Measurements from ENCODE around the gene EPB41L4B.
"Not testable (repeated sequence)": the region's sequence is repeated elsewhere in the genome, so short reads cannot be mapped to it uniquely, and the experiment has no call there.

Gene EPB41L4B

GRCh38 chr9:109286571-109286977, 34.3 kb downstream of the EPB41L4B start:
- TF ChIP-seq CTCF (IDR thresholded peaks at IDR 0.05; ENCODE audit: insufficient read depth, missing control alignments): no peak
- FAIRE-seq (no peak), DNase-seq (ENCODE audit: insufficient read length, low spot score) (no peak)

- not testable (repeated sequence) for FAIRE-seq; DNase-seq (ENCODE audit: insufficient read length, low spot score)
These were observed 37.2 kb downstream of the EPB41L4B start for GRCh38 chr9:109283672-109284071.

GRCh38 chr9:109283012-109283411, 37.8 kb downstream of the EPB41L4B start:
- no peak for TF ChIP-seq CTCF (IDR thresholded peaks at IDR 0.05; ENCODE audit: insufficient read depth, missing control alignments)
- no peak for DNase-seq (ENCODE audit: insufficient read length, low spot score)
- no peak for FAIRE-seq

GRCh38 chr9:109282302-109282701, 38.6 kb downstream of the EPB41L4B start:
- DNase-seq (ENCODE audit: insufficient read length, low spot score) (no peak), FAIRE-seq (no peak)

GRCh38 chr9:109281518-109281917, 39.3 kb downstream of the EPB41L4B start:
- no peak for TF ChIP-seq CTCF (IDR thresholded peaks at IDR 0.05; ENCODE audit: insufficient read depth, missing control alignments)
- DNase-seq (ENCODE audit: insufficient read length, low spot score) (no peak), FAIRE-seq (no peak)

More at GRCh38 chr9:109282302-109282701, 38.6 kb downstream of the EPB41L4B start:
- TF ChIP-seq CTCF (IDR thresholded peaks at IDR 0.05; ENCODE audit: insufficient read depth, missing control alignments): no peak

- no peak for DNase-seq (ENCODE audit: insufficient read length, low spot score)
- FAIRE-seq: no peak
- TF ChIP-seq CTCF (IDR thresholded peaks at IDR 0.05; ENCODE audit: insufficient read depth, missing control alignments): no peak
These were observed 42.0 kb downstream of the EPB41L4B start for GRCh38 chr9:109278848-109279247.

- TF ChIP-seq CTCF (IDR thresholded peaks at IDR 0.05; ENCODE audit: insufficient read depth, missing control alignments): no peak
- FAIRE-seq: no peak
- DNase-seq (ENCODE audit: insufficient read length, low spot score): no peak
These were observed 42.6 kb downstream of the EPB41L4B start for GRCh38 chr9:109278216-109278615.

- DNase-seq (ENCODE audit: insufficient read length, low spot score) (no peak), FAIRE-seq (no peak)
- no peak for TF ChIP-seq CTCF (IDR thresholded peaks at IDR 0.05; ENCODE audit: insufficient read depth, missing control alignments)
These were observed 43.4 kb downstream of the EPB41L4B start for GRCh38 chr9:109277451-109277850.
